Fibroblast of lung (primary cell): ENCODE data around the gene SPEG.
A peak's percentile ranks its signal among the peaks of the same experiment; 100 is the strongest.

ENCODE experiments used
- EZH2 ChIP-seq: IDR thresholded peaks from 2 replicates; pipeline ENCODE4 v1.5.1; 2012; ENCODE audit warnings: low read length, control low read depth, mild to moderate bottlenecking; ENCODE audit errors: missing control alignments
- TF ChIP-seq, protein P1 (sequence below), 2 donors: IDR thresholded peaks in 1 of 2; conservative IDR thresholded peaks in 1 of 2; 1 replicate in 1 of 2; 2 replicates in 1 of 2; pipeline ENCODE4 v1.5.1; 2011 to 2012; ENCODE audit warnings: low read length in 2 of 2, control low read depth in 1 of 2, inconsistent platforms in 1 of 2, low read depth in 1 of 2, mild to moderate bottlenecking in 1 of 2

DNA sequence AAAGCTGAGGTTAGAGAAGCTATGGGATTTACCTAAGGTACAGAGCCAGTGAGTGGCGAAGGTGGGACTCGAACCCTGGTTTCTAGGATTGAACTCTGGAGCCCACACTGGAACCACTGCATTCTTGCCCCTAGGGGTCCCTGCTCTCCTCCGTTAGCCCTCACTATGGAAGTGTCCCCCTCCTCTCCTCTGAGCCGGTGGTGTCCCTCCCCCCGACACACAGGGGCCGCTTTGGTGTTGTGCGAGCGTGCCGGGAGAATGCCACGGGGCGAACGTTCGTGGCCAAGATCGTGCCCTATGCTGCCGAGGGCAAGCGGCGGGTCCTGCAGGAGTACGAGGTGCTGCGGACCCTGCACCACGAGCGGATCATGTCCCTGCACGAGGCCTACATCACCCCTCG is 55.5 kb downstream of the SPEG start:
- TF ChIP-seq, protein P1, sequence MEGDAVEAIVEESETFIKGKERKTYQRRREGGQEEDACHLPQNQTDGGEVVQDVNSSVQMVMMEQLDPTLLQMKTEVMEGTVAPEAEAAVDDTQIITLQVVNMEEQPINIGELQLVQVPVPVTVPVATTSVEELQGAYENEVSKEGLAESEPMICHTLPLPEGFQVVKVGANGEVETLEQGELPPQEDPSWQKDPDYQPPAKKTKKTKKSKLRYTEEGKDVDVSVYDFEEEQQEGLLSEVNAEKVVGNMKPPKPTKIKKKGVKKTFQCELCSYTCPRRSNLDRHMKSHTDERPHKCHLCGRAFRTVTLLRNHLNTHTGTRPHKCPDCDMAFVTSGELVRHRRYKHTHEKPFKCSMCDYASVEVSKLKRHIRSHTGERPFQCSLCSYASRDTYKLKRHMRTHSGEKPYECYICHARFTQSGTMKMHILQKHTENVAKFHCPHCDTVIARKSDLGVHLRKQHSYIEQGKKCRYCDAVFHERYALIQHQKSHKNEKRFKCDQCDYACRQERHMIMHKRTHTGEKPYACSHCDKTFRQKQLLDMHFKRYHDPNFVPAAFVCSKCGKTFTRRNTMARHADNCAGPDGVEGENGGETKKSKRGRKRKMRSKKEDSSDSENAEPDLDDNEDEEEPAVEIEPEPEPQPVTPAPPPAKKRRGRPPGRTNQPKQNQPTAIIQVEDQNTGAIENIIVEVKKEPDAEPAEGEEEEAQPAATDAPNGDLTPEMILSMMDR (conservative IDR thresholded peaks at IDR 0.05 in 1 of 2, IDR thresholded peaks at IDR 0.05 in 1 of 2; ENCODE audit: low read depth in 1 of 2, low read length in 2 of 2) = peak in 1 of 2 donors; percentile 15
- no peak for TF ChIP-seq EZH2
